HuH-7.5 (cell line): ENCODE measurements around the gene DOCK6.
A peak's percentile ranks its signal among the peaks of the same experiment; 100 is the strongest.

Experiments
- DNase-seq: peaks from one replicate; pipeline ENCODE4 v3.0.0; 2011; ENCODE audit warnings: low spot score

DOCK6 gene

GRCh38 chr19:11225172-11225571 is 37.2 kb downstream of the DOCK6 start:
- DNase-seq, result no peak

- no peak for DNase-seq
These were observed 37.9 kb downstream of the DOCK6 start for GRCh38 chr19:11224429-11224828.

- DNase-seq, result no peak
These were observed 39.1 kb downstream of the DOCK6 start for GRCh38 chr19:11223200-11223599.

- no peak for DNase-seq
These were observed 41.2 kb downstream of the DOCK6 start for GRCh38 chr19:11221082-11221598.

GRCh38 chr19:11214387-11214786 is 47.9 kb downstream of the DOCK6 start:
- DNase-seq, result no peak

GRCh38 chr19:11210656-11210928 is 51.7 kb downstream of the DOCK6 start:
- DNase-seq, result no peak

GRCh38 chr19:11209839-11210655 is 52.3 kb downstream of the DOCK6 start:
- no peak for DNase-seq

- no peak for DNase-seq
These were observed 53.5 kb downstream of the DOCK6 start for GRCh38 chr19:11208561-11209471.

GRCh38 chr19:11205939-11206570 is 56.3 kb downstream of the DOCK6 start:
- no peak for DNase-seq

GRCh38 chr19:11204943-11205349 is 57.4 kb downstream of the DOCK6 start:
- DNase-seq, result no peak

GRCh38 chr19:11204076-11204602 is 58.2 kb downstream of the DOCK6 start:
- DNase-seq, result no peak

- peak; percentile 88 for DNase-seq
These were observed 58.9 kb downstream of the DOCK6 start for GRCh38 chr19:11203194-11204075.

GRCh38 chr19:11202488-11203193 is 59.7 kb downstream of the DOCK6 start:
- no peak for DNase-seq

GRCh38 chr19:11201791-11202190 is 60.5 kb downstream of the DOCK6 start:
- no peak for DNase-seq

GRCh38 chr19:11200931-11201330 is 61.4 kb downstream of the DOCK6 start:
- DNase-seq, result no peak

GRCh38 chr19:11200015-11200574 is 62.2 kb downstream of the DOCK6 start:
- no peak for DNase-seq

GRCh38 chr19:11199517-11199916 is 62.8 kb downstream of the DOCK6 start:
- no peak for DNase-seq

- DNase-seq, result no peak
These were observed 63.4 kb downstream of the DOCK6 start for GRCh38 chr19:11198769-11199424.

- DNase-seq, result no peak
These were observed 64.2 kb downstream of the DOCK6 start for GRCh38 chr19:11198175-11198534.
